ENCODE measurements around the gene PYGB.

Gene PYGB

GRCh38 chr20:25340380-25340779 is 92.5 kb downstream of the PYGB start:
- TF ChIP-seq CTCF (IDR thresholded peaks at IDR 0.05): no peak
- Histone ChIP-seq H3K9me3 (no peaks in the 10 kb centered on the region), H3K27me3 (no peaks in the 10 kb centered on the region), H3K4me3 (ENCODE audit: low read depth in 1 of 2, low read length in 1 of 2) (no peak overlapping the region), H3K27ac (no peak overlapping the region), H3K4me1 (ENCODE audit: control insufficient read depth in 1 of 2, insufficient read depth in 1 of 2, low read depth in 1 of 2, low read length in 1 of 2) (no peaks in the 10 kb centered on the region), H3K36me3 (no peaks in the 10 kb centered on the region)

DNA sequence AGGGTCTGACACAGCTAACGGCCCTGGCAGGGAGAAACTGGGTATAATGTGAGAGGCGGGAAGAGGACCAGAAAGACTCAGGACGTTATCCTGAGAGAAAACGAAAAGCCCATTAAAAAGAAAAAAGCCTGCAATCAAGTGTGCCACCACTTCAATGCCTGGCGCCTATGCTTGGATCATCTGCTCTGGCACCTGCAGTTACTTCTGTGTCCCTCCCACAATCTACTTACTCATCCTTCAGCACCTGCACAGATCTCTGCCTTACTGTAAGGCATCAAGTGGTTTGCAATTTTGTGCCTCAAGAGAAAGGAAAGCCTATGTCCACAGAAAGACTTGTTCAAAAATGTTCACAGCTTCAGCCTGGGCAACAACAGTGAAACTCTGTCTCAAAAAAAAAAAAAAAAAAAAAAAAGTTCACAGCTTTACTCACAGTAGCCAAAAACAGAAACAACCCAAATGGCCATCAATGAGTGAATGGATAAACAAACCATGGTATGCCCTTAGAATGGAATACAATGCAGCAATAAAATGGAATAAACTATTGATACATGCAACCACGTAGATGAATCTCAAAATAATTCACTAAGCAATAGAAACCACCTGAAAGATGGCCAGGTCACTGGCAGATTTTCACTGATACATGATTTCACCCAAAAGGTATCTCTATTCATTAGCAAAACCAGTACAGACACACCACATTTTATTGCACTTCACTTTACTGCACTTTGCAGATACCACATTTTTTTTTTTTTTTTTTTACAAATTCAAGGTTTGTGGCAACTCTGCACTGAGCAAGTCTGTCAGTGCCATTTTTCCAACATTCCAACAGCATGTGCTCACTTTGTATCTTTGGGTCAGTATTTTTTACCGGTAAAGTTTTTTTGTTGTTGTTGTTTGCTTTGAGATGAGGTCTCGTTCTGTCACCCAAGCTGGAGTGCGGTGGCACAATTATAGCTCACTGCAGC is 94.1 kb downstream of the PYGB start:
- H3K27ac ChIP-seq: no peak overlapping the region

DNA sequence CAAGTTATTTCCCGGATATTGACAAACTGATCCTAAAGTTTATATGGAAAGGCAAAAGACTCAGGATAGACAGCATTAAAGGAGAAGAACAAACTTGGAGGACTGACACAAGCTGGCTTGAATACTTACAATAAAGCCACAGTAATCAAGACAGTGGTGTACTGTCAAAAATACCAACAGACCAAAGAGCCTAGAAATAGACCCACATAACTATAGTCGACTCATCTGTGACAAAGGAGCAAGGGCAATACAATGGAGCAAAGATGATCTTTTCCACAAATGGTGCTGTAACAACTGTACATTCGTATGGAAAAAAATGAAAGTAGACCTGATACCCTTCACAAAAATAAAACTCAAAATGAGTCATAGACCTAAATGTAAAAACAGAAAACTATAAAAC is 96.7 kb downstream of the PYGB start:
- Histone ChIP-seq H3K9me3 (no peaks in the 10 kb centered on the region), H3K4me3 (ENCODE audit: low read depth in 1 of 2, low read length in 1 of 2) (no peak overlapping the region), H3K27ac (no peak overlapping the region), H3K27me3 (no peaks in the 10 kb centered on the region), H3K4me1 (ENCODE audit: control insufficient read depth in 1 of 2, insufficient read depth in 1 of 2, low read depth in 1 of 2, low read length in 1 of 2) (no peaks in the 10 kb centered on the region), H3K36me3 (no peaks in the 10 kb centered on the region)
- TF ChIP-seq CTCF (IDR thresholded peaks at IDR 0.05): no peak

More for the DNA sequence above, 94.1 kb downstream of the PYGB start:
- H3K9me3 ChIP-seq: no peaks in the 10 kb centered on the region
- no peak overlapping the region for H3K4me3 ChIP-seq (ENCODE audit: low read depth in 1 of 2, low read length in 1 of 2)
- H3K4me1 ChIP-seq (ENCODE audit: control insufficient read depth in 1 of 2, insufficient read depth in 1 of 2, low read depth in 1 of 2, low read length in 1 of 2): no peaks in the 10 kb centered on the region
- no peaks in the 10 kb centered on the region for H3K27me3 ChIP-seq
- TF ChIP-seq CTCF (IDR thresholded peaks at IDR 0.05): no peak
- no peaks in the 10 kb centered on the region for H3K36me3 ChIP-seq

GRCh38 chr20:25345721-25346120 is 97.8 kb downstream of the PYGB start:
- no peaks in the 10 kb centered on the region for H3K36me3 ChIP-seq
- TF ChIP-seq CTCF (IDR thresholded peaks at IDR 0.05): no peak
- no peaks in the 10 kb centered on the region for H3K27me3 ChIP-seq
- H3K4me3 ChIP-seq (ENCODE audit: low read depth in 1 of 2, low read length in 1 of 2): no peak overlapping the region
- no peak overlapping the region for H3K27ac ChIP-seq
- H3K9me3 ChIP-seq: no peaks in the 10 kb centered on the region
- H3K4me1 ChIP-seq (ENCODE audit: control insufficient read depth in 1 of 2, insufficient read depth in 1 of 2, low read depth in 1 of 2, low read length in 1 of 2): no peaks in the 10 kb centered on the region

DNA sequence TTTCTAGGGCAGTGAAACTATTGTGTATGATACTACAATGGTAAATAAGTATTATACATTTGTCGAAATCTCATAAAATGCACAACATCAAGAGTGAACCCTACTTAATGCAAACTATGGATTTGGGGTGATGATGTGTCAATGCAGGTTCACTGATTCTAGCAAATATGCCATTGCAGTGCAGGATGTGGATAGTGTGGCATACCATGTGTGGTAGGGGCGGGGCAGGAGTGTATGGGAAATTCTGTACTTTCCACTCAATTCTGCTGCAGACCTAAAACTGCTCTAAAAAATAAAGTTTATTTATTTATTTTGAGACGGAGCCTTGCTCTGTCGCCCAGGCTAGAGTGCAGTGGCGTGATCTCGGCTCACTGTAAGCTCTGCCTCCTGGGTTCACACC is 98.5 kb downstream of the PYGB start:
- no peaks in the 10 kb centered on the region for H3K27me3 ChIP-seq
- no peak overlapping the region for H3K4me3 ChIP-seq (ENCODE audit: low read depth in 1 of 2, low read length in 1 of 2)
- no peak overlapping the region for H3K27ac ChIP-seq
- no peaks in the 10 kb centered on the region for H3K36me3 ChIP-seq
- H3K4me1 ChIP-seq (ENCODE audit: control insufficient read depth in 1 of 2, insufficient read depth in 1 of 2, low read depth in 1 of 2, low read length in 1 of 2): no peaks in the 10 kb centered on the region
- no peak for TF ChIP-seq CTCF (IDR thresholded peaks at IDR 0.05)
- no peaks in the 10 kb centered on the region for H3K9me3 ChIP-seq
